Tibial nerve (tissue), 4 donors: ENCODE measurements around the gene COQ8A.

Source experiments
- CTCF ChIP-seq, 5 experiments: fragments of 200-600 bp in 3 of 5; fragments of 450-650 bp in 2 of 5; sonication (generic) in 3 of 5; IDR thresholded peaks; one replicate each; pipeline ENCODE4 v1.5.1; 2016 to 2019; ENCODE audit warnings: antibody characterized with exemption in 5 of 5, mild to moderate bottlenecking in 3 of 5, moderate library complexity in 2 of 5
- EP300 ChIP-seq, 2 donors: sonication (generic); formaldehyde crosslinking; IDR thresholded peaks; one replicate each; pipeline ENCODE4 v1.6.1; 2017; ENCODE audit warnings: antibody characterized with exemption in 2 of 2, mild to moderate bottlenecking in 1 of 2
- POLR2A ChIP-seq, 2 donors: fragments of 450-650 bp; IDR thresholded peaks; one replicate each; pipeline ENCODE4 v1.6.1; 2017; ENCODE audit warnings: antibody characterized with exemption in 2 of 2, mild to moderate bottlenecking in 2 of 2, moderate library complexity in 2 of 2

- no peak for TF ChIP-seq CTCF (IDR thresholded peaks at IDR 0.05)
- TF ChIP-seq POLR2A (IDR thresholded peaks at IDR 0.05) = no peak
- no peak for TF ChIP-seq EP300 (IDR thresholded peaks at IDR 0.05)
These were observed 36.0 kb upstream of the COQ8A start for GRCh38 chr1:226903819-226904716.
